GM19351 (cell line): ENCODE results near the gene KIF20A.
"Not testable (repeated sequence)": the region's sequence is repeated elsewhere in the genome, so short reads cannot be mapped to it uniquely, and the experiment has no call there.

Experiments used
- ATAC-seq: cut with Tn5 transposase; IDR thresholded peaks from one replicate; pipeline ENCODE4 v1.9.1; 2021; ENCODE audit warnings: mild to moderate bottlenecking, moderate library complexity; ENCODE audit not compliant: unreplicated experiment

Gene KIF20A

DNA sequence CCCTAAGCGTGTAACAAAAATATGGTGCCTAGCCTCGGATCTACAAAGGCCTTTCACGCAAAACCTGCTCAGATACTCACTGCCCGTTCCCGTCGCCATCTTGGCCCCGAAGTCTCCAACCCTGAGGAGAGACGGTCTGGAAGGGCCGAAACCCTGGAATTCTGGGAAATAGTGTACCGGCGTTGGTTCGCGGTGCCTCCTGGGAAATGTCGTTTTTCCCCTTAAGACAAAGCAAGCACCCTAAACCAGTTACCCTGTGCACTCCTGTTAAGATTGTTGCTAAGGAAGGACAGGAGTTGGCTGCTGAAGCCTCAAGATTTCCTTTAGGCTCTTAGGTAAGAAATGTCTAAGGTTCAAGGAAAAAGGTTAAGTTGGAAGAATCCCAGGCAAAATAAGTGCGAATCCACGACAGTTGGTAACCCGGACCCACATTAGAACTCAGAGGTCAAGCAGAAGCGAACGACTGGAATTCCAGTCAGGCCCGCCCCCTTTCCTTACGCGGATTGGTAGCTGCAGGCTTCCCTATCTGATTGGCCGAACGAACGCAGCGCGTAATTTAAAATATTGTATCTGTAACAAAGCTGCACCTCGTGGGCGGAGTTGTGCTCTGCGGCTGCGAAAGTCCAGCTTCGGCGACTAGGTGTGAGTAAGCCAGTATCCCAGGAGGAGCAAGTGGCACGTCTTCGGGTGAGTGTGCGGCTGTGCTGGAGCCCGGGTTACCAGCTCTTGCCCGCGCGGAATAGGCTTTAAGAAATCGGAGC lies at the start of gene KIF20A, which contains the start of gene BRD8:
KIF20A (plus strand) TSS at position 597 of the 761 bp plus-strand sequence. CDS start 569 bp downstream, outside the sequence.
BRD8 (minus strand) TSS at position 115 of the 761 bp plus-strand sequence; CDS start at position 99, 16 bp downstream.
- ATAC-seq, result peak; percentile 85

DNA sequence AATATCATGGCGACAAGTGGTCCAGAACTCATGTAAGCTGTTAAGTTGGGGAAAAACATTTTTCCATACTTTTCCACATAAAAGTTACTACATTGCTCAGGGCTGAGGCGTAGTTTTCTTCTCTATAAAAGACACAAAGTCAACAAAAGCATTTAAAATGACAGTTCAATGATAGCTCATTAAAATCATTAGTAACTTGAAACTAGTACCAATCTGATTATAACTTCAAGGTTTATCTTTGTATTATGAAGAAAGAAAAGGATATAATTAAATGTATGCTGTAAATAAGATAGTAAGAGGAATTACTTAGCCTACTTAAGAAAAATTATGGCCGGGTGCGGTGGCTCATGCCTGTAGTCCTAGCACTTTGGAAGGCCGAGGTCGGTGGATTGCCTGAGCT lies 49.6 kb upstream of the KIF20A start:
- ATAC-seq, result no peak

DNA sequence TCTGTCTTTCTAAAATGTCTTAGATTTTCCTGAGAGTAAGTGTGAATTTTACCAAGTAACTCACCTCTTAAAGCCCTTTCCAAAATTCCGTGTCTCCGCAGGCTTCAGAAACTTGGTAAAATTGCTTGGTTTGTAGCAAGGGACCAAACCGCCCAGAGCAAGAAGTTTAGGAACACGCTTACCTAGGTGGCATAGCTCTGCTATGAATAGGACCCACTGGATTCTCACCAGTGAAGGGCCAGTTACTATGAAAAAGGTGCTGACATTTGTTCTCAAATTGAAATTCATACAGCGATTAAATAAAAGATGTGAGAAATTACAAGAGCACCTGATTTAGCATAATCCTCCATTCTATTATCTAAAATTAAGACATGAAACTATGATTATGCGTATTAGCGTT lies 46.4 kb upstream of the KIF20A start:
- no peak for ATAC-seq

DNA sequence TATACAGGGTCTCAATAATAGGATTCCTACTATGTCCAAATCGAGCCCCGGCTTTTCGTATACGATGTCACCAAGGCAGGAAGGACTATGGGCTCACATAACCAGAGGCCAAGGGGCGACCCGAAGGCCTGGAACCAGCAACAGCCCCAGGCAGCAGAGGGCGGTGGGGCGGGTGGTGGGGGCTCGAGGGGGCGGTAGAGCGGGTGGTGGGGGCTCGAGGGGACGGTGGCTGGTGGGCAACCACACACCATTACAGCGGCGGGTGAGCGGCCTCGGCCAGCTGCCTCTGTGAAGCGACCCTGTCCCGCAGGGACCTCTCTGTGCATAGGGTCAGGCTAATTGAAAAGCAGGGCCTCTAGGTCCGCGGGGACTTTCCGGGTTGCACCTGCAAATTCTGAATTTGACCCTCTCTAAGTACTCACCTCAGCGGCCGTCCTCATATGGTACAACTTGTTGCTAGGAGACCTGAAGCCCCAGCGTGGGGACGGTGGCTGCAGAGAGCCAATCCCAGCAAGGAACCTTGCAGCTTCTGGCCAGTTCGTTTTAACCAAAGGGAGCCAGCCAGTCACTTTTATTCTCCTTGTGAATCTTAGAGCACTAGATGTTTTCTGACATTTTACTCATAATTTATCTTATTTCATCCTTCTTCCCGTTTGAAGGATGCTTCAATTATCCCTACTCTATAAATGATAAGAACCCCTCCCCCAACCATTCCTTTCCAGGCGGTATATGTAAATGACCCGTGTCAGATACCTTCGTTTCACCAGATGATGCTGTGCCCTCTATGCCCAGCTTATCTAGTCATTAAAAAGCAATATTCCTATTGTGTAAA lies 39.7 kb upstream of the KIF20A start, which contains the start of gene NME5:
NME5 (minus strand) TSS at position 480 of the 832 bp plus-strand sequence. CDS start 648 bp downstream, outside the sequence.
- peak; percentile 79 for ATAC-seq

DNA sequence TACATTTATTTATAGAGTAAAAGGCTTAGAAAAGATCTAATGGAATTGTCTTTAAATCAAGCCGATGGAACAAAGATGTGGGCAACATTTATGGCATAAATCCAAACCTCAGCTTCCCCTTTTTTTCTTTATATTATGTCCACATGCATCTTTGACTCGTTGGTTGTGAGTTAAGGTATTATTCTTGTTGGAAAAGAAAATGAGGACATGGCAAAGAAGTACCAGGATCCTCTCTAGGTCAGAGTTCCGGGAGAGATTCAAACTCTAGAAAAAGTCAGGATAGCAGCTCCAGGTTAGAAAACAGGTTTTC lies 39.2 kb upstream of the KIF20A start:
- ATAC-seq, result no peak

DNA sequence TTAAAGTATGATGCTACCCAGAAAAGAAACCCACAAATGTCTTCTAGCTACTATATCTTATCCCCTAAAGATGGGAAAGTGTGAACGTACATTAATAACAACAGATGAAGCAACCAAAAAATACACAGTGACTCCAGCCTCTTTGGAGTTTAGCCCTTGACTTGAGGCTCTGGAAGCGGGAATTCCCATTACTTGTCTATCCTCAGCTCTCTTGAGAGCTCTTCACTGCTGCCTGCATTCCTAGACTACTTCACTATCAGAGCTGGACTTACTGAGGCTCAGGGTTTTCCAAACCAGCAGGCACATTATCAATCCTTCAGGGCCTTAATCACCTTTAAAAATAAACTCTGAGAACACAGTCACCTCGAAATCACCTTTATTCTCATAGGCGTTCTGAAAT lies 38.6 kb upstream of the KIF20A start:
- ATAC-seq, result no peak

DNA sequence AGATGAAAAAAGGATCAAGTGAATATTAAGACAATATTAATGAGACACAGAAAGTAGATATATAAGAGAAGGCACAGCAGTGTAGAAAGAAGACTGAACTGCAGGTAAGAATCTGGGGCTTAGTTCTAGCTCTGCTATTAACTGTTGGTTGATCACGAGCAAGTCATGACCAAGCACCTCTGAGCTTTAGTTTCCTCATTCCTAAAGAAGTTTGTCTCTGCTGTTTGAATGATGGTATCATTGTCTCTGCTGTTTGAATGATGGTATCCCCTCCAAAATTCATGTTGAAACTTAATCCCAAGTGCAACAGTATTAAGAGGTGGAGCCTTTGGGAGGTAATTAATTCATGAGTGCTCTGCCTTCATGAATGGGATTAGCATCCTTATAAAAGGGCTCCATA lies 37.2 kb upstream of the KIF20A start:
- no peak for ATAC-seq

DNA sequence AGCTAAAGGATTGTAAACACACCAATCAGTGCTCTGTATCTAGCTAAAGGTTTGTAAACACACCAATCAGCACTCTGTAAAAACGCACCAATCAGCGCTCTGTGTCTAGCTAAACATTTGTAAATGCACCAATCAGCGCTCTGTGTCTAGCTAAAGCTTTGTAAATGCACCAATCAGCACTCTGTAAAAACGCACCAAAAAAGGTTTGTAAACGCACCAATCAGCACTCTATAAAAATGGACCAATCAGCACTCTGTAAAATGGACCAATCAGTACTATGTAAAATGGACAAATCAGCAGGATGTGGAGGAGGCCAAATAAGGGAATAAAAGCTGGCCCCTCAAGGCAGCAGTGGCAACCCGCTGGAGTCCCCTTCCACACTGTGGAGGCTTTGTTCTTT lies 35.3 kb upstream of the KIF20A start:
- not testable (repeated sequence) for ATAC-seq

DNA sequence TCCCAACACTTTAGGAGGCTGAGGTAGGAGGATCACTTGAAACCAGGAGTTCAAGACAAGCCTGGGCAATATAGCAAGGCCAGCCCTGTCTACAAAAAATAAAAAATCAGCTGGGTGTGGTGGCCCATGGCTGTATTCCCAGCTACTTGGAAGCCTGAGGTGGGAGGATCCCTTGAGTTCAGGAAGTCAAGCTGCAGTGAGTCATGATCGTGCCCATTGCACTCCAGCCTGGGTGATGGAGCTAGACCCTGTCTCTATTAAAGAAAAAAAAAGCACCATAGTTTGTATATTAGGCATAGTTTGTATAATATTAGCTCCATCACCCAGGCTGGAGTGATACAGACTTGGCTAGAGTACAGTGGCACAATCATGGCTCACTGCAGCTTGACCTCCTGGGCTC lies 30.1 kb upstream of the KIF20A start:
- no peak for ATAC-seq

DNA sequence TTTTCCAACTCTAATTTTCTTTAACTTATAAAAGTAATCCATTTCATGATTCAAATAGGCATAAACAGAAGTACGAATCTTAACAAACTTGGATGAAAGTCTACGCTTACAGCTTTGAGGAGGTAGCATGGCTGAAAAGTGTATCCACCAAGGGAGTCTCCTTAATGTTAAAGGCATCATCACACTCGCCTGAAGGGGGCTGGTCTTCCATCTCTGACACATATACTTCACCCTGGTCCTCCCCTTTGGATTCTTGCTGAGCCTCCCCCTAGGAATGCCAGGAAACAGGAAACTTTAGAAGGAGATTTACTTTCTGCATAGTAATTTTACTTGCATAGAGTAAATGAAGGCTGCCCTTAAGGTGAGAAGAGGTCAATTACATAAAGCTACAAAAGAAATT lies 29.4 kb upstream of the KIF20A start:
- no peak for ATAC-seq

DNA sequence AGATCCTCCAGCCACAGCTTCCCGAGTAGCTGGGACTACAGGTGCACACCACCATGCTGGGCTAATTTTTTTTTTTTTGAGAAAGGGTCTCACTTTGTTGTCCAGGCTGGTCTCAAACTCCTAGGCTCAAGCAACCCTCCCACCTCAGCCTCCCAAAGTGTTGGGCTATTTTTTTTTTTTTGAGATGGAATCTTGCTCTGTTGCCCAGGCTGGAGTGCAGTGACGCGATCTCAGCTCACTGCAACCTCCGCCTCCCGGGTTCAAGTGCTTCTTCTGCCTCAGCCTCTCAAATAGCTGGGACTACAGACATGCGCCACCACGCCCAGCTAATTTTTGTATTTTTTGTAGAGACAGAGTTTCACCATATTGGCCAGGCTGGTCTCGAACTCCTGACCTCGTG lies 22.9 kb upstream of the KIF20A start:
- ATAC-seq, result not testable (repeated sequence)

DNA sequence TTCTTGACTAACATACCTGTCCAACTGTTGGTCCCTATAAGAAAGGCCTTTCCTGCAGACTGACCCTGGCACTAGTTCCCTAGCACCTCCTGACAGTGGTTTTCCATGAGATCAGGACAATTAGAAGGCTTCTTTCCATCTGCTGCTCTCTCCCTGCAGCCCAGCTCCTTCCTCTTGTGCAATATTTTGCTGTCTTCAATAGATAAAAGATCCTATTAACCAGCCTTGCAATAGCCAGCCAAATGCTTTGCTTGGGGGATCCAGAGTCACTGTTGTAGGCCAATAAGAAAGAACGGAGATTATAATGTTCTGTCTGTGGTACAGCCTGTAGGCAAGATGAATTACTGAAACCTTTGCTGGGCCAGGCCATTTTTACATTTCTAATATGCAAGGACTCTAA lies 21.3 kb upstream of the KIF20A start:
- ATAC-seq, result no peak

DNA sequence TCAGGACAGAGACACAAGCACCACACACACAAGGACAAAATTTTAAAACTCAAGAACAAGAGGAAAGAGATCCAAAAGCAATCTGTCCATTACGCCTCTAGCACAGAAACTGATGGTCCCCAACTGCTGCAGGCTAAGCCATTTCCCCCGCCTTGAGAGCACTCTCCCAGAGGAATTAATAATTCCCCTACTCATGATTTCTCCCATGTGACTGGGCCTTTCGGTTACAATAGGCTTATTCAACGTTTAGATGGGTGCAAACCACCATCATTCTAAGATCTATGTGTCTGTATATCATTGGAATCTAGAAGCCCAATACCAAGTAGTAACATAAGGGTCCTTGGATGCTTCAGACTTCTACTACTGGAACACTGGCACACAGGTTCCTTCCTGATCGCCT lies 19.2 kb upstream of the KIF20A start:
- ATAC-seq, result no peak

DNA sequence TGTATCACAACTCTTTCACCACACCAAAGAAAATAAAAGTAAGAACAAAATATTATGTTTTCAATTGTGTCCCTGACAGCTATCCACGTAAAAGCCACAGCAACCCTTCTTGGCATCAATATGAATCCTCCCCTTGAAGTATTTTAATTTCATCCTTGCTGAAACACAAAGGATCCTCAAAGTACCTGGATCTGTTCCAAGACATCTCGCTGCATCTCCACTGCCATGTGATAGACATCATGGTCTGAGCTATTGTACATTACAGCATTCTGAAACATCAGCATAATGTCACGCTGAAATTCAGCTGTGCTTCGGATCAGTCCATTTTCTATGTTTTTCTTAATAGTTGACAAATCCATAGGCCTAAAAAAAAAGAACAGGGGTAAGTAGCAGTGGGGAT lies 18.2 kb upstream of the KIF20A start:
- ATAC-seq, result no peak

DNA sequence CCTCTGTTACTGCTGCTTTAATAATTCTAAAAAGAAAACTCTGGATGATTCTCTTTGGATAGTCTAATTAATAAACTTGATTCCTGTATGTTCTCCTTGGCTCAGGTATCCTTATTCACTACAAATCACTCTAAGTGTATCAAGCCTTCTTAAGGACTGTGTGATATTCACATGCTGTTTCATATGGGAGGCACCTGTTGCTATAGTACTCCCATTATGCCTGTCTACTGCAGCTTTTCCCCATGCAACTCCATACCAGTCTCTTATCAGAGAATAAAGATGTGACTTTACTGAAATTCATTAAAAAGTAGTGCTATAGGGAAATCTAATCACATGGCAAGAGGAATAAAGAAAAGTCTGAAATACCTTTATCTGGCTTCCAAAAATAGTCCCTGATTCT lies 15.2 kb upstream of the KIF20A start:
- no peak for ATAC-seq

DNA sequence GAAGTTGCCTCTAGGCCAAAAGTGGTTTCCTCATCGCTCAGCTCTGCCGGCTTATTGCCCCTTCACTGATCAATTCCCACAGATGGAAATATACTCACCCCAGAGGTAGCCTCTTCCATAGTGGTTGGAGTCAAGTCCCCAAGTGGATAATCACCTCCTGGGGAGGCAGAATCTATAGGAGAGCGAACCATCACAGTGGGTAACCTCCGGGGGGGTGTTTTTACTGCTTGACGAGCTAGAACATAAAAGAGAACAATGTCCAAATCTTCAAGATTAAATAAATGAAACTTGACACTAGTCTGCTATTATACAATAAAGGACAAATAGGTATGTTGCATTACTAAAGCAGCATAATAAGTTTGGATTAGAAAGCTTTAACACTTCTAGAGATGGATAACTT lies 9.8 kb upstream of the KIF20A start:
- no peak for ATAC-seq

DNA sequence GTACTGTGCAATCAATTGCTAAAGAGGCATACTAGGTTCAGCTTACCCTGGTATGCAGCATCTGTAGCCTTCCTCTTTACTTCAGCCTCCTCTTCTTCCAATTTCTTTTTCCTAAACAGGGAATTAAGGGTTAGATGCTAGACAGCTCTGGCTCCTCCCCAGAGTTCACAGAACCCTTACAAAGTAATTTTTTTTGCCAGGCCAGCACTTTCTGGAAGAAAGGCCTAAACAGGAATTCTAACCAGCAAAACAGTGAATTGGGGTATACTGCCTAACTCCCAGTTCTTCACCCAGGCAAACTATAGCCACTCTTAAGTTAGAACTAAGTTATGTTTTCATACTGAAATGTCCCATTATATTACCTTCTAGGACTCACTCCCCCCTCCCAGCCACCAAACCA lies 8.6 kb upstream of the KIF20A start:
- no peak for ATAC-seq

DNA sequence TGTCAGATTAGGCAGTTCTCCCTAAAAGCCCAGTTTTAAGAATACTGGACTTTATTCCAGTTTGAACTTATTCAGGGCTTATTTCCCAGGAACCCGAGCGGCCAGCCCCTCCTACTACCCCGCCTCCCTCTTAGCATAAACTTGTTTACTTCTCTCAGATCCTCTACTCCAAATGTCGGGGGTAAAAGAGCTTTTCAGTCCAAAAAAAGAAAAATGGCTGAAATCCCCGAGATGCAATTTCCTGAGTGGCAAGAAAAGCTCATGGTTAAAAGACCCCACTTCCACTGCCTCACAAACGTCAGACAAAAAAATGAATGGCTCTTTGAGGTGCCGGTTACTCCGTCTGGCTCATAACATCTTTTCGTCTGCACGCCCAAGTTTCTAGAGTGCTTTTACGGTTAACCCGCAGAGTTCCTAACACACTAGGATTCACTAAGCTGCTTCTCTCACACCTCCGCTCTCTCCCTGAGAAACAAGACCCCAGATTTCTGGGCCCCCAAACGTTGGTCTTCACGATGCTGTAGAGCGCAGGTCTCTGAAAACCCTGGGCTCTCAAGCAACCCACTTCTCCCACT lies 884 bp upstream of the KIF20A start:
- ATAC-seq, result no peak

DNA sequence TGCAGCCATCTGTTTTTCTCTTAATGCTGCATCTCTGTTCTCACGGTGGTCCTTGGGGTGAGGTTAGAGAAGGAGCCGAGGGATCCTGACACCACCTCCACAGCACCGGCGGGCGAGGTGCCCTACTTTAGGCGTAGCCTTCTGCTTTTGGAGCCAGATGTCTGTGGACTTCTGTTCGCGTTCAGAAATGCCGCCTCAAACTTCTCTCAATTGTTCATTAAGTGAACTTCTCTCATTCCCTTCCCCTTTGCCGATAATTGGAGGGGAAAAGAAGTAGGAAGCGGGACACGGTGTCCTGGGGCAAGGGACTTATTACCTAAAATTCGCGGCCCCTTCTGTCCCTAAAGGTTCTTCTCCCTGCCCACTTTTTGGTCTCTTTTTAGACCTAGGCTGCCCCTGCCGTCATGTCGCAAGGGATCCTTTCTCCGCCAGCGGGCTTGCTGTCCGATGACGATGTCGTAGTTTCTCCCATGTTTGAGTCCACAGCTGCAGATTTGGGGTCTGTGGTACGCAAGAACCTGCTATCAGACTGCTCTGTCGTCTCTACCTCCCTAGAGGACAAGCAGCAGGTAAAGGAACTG lies 455 bp downstream of the KIF20A start:
- ATAC-seq, result no peak

DNA sequence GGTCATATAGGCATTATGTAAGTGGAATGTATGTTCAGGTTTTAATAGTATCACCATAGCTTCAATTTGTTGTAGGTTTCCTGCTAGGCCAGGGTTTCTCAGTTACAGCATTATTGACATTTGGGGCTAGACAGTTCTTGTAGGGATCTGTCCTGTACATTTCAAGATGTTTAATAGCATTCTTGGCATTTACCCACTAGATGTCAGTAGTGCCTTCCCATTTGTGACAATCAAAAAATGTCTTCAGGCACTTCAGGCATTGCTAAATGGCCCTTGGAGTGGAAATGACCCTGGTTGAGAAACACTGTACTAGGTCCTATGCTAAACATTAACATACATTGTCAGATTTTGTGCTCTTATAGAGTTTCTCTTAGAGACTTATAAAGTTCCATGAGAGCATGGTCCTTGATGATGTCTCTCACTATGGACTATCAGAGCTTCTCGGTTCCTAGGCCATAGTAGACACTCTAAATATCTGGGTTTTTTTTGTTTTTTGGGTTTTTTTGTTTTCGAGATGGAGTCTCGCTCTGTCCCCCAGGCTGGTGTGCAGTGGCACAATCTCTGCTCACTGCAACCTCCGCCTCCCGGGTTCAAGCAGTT lies 1.4 kb downstream of the KIF20A start:
- no peak for ATAC-seq

DNA sequence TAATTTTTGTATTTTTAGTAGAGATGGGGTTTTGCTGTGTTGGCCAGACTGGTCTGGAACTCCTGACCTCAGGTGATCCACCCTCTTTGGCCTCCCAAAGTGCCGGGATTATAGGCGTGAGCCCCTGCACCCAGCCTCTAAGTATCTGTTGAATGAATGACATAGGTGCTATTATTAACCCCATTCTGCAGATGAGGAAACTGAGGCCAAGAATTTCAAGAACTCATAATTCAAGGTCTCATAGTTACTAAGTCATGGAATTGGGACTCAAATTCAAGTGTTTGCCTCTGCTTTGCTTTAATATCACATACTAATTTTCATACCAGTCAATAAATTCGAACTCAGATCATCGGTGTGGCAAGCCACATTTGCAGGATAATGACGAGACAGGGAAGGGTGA lies 1.9 kb downstream of the KIF20A start:
- ATAC-seq, result no peak
